ENCODE measurements around the gene HTRA3.

The HTRA3 gene

DNA sequence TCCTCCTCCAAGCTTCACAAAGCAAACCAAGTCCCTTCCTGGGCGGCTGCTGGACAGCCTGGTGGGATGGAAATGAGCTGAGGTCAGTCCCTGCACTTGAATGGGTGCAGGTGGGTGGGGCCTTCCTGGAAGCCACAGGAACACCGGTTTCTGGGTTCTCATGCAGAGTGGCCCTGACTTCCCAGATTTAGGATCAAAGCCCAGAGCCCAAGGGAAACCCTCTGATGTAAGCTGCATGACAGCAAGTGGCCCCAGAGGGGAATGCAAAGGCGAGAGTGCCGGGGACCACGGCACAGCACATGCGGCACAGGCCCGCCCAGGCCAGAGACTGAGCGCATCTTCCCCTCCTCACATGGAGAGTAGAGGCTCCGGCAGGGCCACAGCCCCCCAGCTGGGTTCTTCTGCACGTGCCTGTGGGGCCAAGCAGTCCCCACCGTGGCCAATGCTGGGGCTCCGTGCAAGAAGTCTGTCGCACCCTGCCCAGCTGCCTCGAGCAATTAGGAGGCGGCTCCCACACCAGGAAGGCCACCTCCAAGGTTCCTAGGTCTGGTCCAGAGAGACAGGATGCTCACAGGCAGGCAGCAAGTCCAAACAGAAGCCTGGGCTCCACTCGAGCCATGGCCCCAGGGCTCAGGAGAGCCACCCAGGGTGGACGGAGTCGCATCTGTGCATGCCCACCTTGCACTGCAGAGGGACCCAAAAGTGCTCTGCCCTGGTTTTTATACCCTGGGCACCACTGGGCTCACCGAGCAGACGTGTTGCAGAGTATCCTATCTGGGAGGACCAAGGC is 83.0 kb downstream of the HTRA3 start:
- Mint-ChIP-seq H3K27me3 (no peaks in the 10 kb centered on the region), H3K4me3 (no peak overlapping the region), H3K4me1 (ENCODE audit: low read depth) (no peaks in the 10 kb centered on the region), H3K36me3 (ENCODE audit: low read depth) (no peaks in the 10 kb centered on the region), H3K9me3 (no peaks in the 10 kb centered on the region), H3K27ac (no peak overlapping the region)

DNA sequence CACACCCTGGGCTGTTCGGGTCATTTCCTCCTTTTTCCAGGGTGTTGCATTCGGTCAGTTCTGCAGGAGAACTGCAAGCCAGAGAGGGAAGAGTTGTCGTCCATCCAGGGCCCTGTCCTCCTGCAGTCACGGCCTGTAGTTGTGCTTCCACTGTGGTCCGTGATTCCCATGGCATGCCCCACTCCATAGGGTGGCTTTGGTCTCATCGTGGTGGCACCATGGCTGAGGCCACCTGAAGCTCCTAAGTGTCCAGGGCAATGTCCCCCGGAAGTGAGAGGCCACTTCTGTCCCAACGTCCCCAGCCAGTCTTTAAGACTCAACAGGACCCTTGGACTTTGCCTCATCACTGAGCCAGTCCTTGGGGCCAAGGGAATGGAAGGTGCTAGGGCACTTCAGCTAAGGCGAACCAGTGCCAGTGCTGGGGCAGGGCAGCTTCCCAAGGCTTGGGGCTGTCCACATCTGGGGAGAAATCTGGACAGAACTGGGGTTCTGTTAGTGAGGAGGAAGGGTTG is 83.7 kb downstream of the HTRA3 start:
- Mint-ChIP-seq H3K27ac (no peak overlapping the region), H3K27me3 (no peaks in the 10 kb centered on the region), H3K36me3 (ENCODE audit: low read depth) (no peaks in the 10 kb centered on the region), H3K4me3 (no peak overlapping the region), H3K4me1 (ENCODE audit: low read depth) (no peaks in the 10 kb centered on the region), H3K9me3 (no peaks in the 10 kb centered on the region)

DNA sequence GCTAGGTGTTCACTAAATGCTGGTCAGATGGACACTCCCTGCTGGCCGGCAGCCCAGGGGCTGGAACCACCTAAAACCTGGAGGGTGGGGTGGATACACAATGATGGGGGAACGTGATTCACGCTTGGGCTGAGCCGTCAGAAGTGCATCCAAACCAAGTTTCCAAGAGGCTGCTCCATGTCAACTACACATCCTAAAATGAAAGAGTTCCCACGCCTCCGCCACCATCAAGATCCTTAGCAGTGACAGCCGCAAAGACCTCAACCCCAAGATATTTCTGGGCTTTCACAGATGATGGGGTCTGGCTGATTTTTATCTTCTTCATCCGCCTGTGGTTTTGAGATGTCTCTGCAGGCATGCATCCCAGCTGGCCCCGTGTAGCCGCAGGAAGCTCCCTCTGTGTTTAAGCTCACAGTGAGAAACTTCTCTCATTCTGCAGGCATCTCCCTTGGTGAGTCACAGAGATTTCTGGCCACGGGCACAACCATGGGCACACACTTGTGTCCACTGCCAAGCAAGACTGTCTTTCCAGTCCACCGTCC is 84.4 kb downstream of the HTRA3 start:
- no peaks in the 10 kb centered on the region for H3K4me1 Mint-ChIP-seq (ENCODE audit: low read depth)
- no peaks in the 10 kb centered on the region for H3K36me3 Mint-ChIP-seq (ENCODE audit: low read depth)
- no peak overlapping the region for H3K27ac Mint-ChIP-seq
- peaks cover 3% of the 10 kb centered on the region for H3K27me3 Mint-ChIP-seq
- H3K9me3 Mint-ChIP-seq = no peaks in the 10 kb centered on the region
- no peak overlapping the region for H3K4me3 Mint-ChIP-seq

DNA sequence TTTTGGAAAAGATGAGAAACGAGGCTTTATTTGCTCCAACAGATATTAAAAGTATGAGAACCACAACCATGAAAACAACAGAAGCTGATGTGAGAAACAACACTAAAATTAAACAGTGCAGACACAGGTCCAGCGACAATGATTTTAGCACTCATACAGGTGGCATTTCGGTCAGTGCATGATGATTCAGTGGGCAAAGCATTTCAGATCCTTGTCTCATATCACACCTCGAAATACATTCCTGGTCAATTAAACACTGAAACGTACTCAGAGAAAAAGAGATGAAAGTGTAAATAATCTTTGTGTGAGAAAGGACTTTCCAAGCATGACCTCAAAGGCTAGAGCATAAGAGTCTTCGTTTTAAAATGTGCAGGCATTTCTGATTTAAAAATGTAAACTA is 85.8 kb downstream of the HTRA3 start:
- Mint-ChIP-seq H3K27me3 (peaks cover 3% of the 10 kb centered on the region), H3K36me3 (ENCODE audit: low read depth) (no peaks in the 10 kb centered on the region), H3K9me3 (no peaks in the 10 kb centered on the region), H3K4me3 (no peak overlapping the region), H3K27ac (no peak overlapping the region), H3K4me1 (ENCODE audit: low read depth) (no peaks in the 10 kb centered on the region)

DNA sequence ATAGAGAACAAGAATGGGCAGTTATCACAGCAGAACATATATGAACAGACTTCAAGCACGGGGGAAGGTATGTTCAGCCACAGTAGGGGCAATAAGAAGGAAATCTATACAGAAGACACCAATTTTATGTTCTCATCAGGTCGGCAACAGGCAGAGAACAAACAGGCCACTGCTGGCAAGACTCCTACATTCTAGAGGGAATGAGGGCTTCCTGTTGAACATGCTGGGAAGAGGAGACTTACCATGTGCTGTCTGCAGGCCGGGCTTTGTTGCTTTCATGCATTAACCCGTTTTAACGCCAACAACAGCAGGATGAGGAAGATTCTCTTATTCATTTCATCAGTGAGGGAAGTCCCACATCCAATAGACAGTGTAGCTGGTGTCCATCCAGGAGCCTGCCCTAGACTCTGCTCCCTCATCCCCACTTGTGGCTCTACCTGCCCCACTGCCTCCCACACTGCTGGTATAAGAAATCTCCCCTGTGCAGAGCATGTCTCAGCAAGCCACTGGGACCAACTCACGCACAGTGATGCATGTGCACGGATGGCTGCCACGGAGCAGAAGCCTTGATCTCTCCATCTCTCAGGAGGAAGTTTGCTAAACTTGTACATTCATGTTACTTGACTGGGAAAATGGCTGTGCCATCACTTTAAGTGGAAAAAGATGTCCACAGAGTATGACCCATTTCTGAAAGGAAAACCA is 86.5 kb downstream of the HTRA3 start:
- Mint-ChIP-seq H3K27ac (no peak overlapping the region), H3K4me3 (no peak overlapping the region), H3K27me3 (peaks cover 3% of the 10 kb centered on the region), H3K4me1 (ENCODE audit: low read depth) (no peaks in the 10 kb centered on the region), H3K9me3 (no peaks in the 10 kb centered on the region), H3K36me3 (ENCODE audit: low read depth) (no peaks in the 10 kb centered on the region)

Measured in stimulated activated naive CD8-positive, alpha-beta T cell treated with anti-CD3 and anti-CD28 coated beads, Interleukin-15, Interleukin-2, amounts not matched to agents 100 ng/mL and 50 ng/mL, for 24 hours (primary cell).